Common myeloid progenitor, CD34-positive (primary cell): ENCODE measurements around the gene ZYX.

Experiments
- CTCF ChIA-PET: fragments of 350-600 bp; sonication (Branson Sonifier 250); formaldehyde crosslinking; loops from one replicate; lab custom pipeline; 2021; ENCODE audit warnings: antibody characterized with exemption; lab: Charles Lee
- POLR2A ChIA-PET: fragments of 350-600 bp; sonication (Branson Sonifier 250); formaldehyde crosslinking; loops from one replicate; lab custom pipeline; 2021; ENCODE audit warnings: antibody characterized with exemption; lab: Charles Lee
- DNase-seq, 3 donors: peaks; one replicate each; pipeline versions ENCODE4 v3.0.0 to v3.0.0-alpha.2; 2013
- H3K27ac ChIP-seq, 2 experiments: 1 replicate in 1 of 2; 2 replicates in 1 of 2; pipeline ENCODE4 v1.7.0; 2013; ENCODE audit warnings: inconsistent platforms in 2 of 2, low read length in 2 of 2, mild to moderate bottlenecking in 2 of 2, low read depth in 1 of 2, moderate library complexity in 1 of 2; ENCODE audit not compliant: severe bottlenecking in 2 of 2, insufficient read depth in 1 of 2, poor library complexity in 1 of 2
- H3K27me3 ChIP-seq, 5 experiments: replicated peaks in 2 of 5; 1 replicate in 3 of 5; 2 replicates in 2 of 5; pipeline versions ENCODE4 v1.6.1 to v1.7.0; 2013; ENCODE audit warnings: low read length in 4 of 5, mild to moderate bottlenecking in 2 of 5, moderate library complexity in 2 of 5, inconsistent platforms in 1 of 5; ENCODE audit not compliant: insufficient read depth in 5 of 5, control insufficient read depth in 4 of 5
- H3K36me3 ChIP-seq, 4 experiments: 1 replicate in 2 of 4; 2 replicates in 2 of 4; pipeline versions ENCODE4 v1.6.1 to v1.7.0; 2013; ENCODE audit warnings: low read length in 3 of 4, control low read depth in 1 of 4, mild to moderate bottlenecking in 1 of 4; ENCODE audit not compliant: control insufficient read depth in 4 of 4, insufficient read depth in 4 of 4
- H3K4me1 ChIP-seq, 4 experiments: 1 replicate in 3 of 4; 2 replicates in 1 of 4; pipeline versions ENCODE4 v1.6.1 to v1.7.1; 2013; ENCODE audit warnings: low read length in 3 of 4, mild to moderate bottlenecking in 3 of 4, control low read depth in 1 of 4, inconsistent platforms in 1 of 4, moderate library complexity in 1 of 4; ENCODE audit not compliant: control insufficient read depth in 4 of 4, insufficient read depth in 4 of 4; ENCODE audit errors: control extremely low read depth in 1 of 4
- H3K4me3 ChIP-seq, 7 experiments: 1 replicate in 4 of 7; 2 replicates in 3 of 7; pipeline versions ENCODE4 v1.5.1 to v1.7.0; 2013; ENCODE audit warnings: mild to moderate bottlenecking in 7 of 7, low read length in 6 of 7, moderate library complexity in 6 of 7, inconsistent platforms in 2 of 7, low read depth in 2 of 7, control low read depth in 1 of 7; ENCODE audit not compliant: insufficient read depth in 4 of 7, control insufficient read depth in 1 of 7; ENCODE audit errors: extremely low read depth in 1 of 7
- H3K9me3 ChIP-seq, 5 experiments: 1 replicate in 4 of 5; 2 replicates in 1 of 5; pipeline versions ENCODE4 v1.6.1 to v1.7.1; 2013; ENCODE audit warnings: low read length in 4 of 5, mild to moderate bottlenecking in 2 of 5, inconsistent platforms in 1 of 5, low read depth in 1 of 5, moderate library complexity in 1 of 5; ENCODE audit not compliant: control insufficient read depth in 4 of 5, insufficient read depth in 2 of 5; ENCODE audit errors: control extremely low read depth in 1 of 5
- WGBS: methylation state at CpG from one replicate; pipeline ENCODE4 v1.1.5; 2013; ENCODE audit not compliant: insufficient coverage; 5-methylcytosine and 5-hydroxymethylcytosine counted together

Gene ZYX

GRCh38 chr7:143362131-143363015 lies 18.8 kb upstream of the ZYX start, which contains the start of gene FAM131B:
Gene FAM131B (minus strand): TSS chr7:143362713. CDS start chr7:143362603, 110 bp downstream.
- DNase-seq = peak in 1 of 3 donors; percentile 40

GRCh38 chr7:143363016-143363937 lies 17.9 kb upstream of the ZYX start:
- peaks cover 0 to 18% (median 13%) of the 10 kb centered on the region in 4 experiments for H3K4me1 ChIP-seq
- H3K36me3 ChIP-seq = no peaks in the 10 kb centered on the region
- WGBS = 66% methylated on average over 19 of the region's 19 CpGs
- peaks cover 11 to 53% (median 23%) of the 10 kb centered on the region in 5 experiments for H3K27me3 ChIP-seq
- POLR2A ChIA-PET = no interaction called here
- H3K27ac ChIP-seq = no peak overlapping the region
- no peaks in the 10 kb centered on the region for H3K9me3 ChIP-seq
- CTCF ChIA-PET = interaction anchor here (1.7 kb wide), 1 partner anchor 11 kb away, joined by 4 read pairs; no protein-coding TSS in a partner anchor
- DNase-seq = no peak
- H3K4me3 ChIP-seq = peak overlapping the region in 4 of 7 experiments; percentile 32 to 56 (median 50)

More at GRCh38 chr7:143362131-143363015, 18.8 kb upstream of the ZYX start, which contains the start of gene FAM131B:
- H3K27ac ChIP-seq = no peak within 1 kb of the TSS
- H3K36me3 ChIP-seq = no peaks in the 10 kb centered on the region
- peak within 1 kb of the TSS; percentile 23 to 81 (median 56) for H3K4me3 ChIP-seq
- WGBS = 0% methylated on average over 54 of the region's 112 CpGs
- peaks cover 0 to 18% (median 13%) of the 10 kb centered on the region in 4 experiments for H3K4me1 ChIP-seq
- H3K9me3 ChIP-seq = no peaks in the 10 kb centered on the region
- H3K27me3 ChIP-seq = peaks cover 11 to 53% (median 23%) of the 10 kb centered on the region in 5 experiments
- CTCF ChIA-PET = interaction anchor here (1.2 to 1.7 kb wide), 2 partner anchors 10 to 12 kb away, joined by 3 to 4 read pairs; no protein-coding TSS in a partner anchor
- POLR2A ChIA-PET = no interaction called here

- Histone ChIP-seq H3K9me3 (no peaks in the 10 kb centered on the region), H3K27ac (no peak overlapping the region), H3K4me3 (no peak overlapping the region), H3K36me3 (no peaks in the 10 kb centered on the region), H3K27me3 (peaks cover 11 to 27% (median 17%) of the 10 kb centered on the region in 5 experiments), H3K4me1 (peaks cover 2 to 19% (median 13%) of the 10 kb centered on the region in 4 experiments)
- 100% methylated on average over 3 of the region's 4 CpGs for WGBS
- CTCF ChIA-PET = interaction anchor here (1.9 to 4.7 kb wide), 3 partner anchors 8 to 127 kb away, joined by 9 to 23 read pairs (median 9); no protein-coding TSS in a partner anchor
- POLR2A ChIA-PET = interaction anchor here (1.2 kb wide), 1 partner anchor 20 kb away, joined by 3 read pairs; no protein-coding TSS in a partner anchor
- no peak for DNase-seq
These were observed 13.2 kb upstream of the ZYX start for GRCh38 chr7:143367972-143368371.

GRCh38 chr7:143368387-143368786 lies 12.8 kb upstream of the ZYX start:
- Histone ChIP-seq H3K9me3 (no peaks in the 10 kb centered on the region), H3K27me3 (peaks cover 9 to 23% (median 13%) of the 10 kb centered on the region in 5 experiments), H3K4me3 (no peak overlapping the region), H3K4me1 (peaks cover 2 to 20% (median 13%) of the 10 kb centered on the region in 4 experiments), H3K36me3 (no peaks in the 10 kb centered on the region), H3K27ac (no peak overlapping the region)
- POLR2A ChIA-PET = interaction anchor here (1.2 kb wide), 1 partner anchor 20 kb away, joined by 3 read pairs; no protein-coding TSS in a partner anchor
- WGBS = 100% methylated on average over 1 of the region's 1 CpG
- CTCF ChIA-PET = interaction anchor here (1.4 to 4.7 kb wide), 5 partner anchors 9 to 128 kb away, joined by 5 to 23 read pairs (median 9); no protein-coding TSS in a partner anchor
- DNase-seq = no peak

GRCh38 chr7:143369678-143370651 lies 11.2 kb upstream of the ZYX start:
- Histone ChIP-seq H3K4me3 (no peak overlapping the region), H3K4me1 (peaks cover 10 to 36% (median 29%) of the 10 kb centered on the region in 4 experiments), H3K27ac (no peak overlapping the region), H3K9me3 (no peaks in the 10 kb centered on the region), H3K36me3 (no peaks in the 10 kb centered on the region), H3K27me3 (peaks cover 0 to 8% (median 2%) of the 10 kb centered on the region in 5 experiments)
- ChIA-PET CTCF (interaction anchor here (0.6 to 4.7 kb wide), 13 partner anchors 10 to 136 kb away, joined by 3 to 23 read pairs (median 5); partner anchors contain the start of gene EPHA1), POLR2A (interaction anchor here (0.6 to 0.8 kb wide), 3 partner anchors 38 to 84 kb away, joined by 3 to 6 read pairs (median 4); no protein-coding TSS in a partner anchor)
- WGBS = 94% methylated on average over 6 of the region's 12 CpGs
- DNase-seq = no peak
